G401 (cell line): ENCODE results near the gene EXO5. TPM values are rescaled to one million over a fixed set of nuclear protein-coding genes. Genes with fewer than 3 reads are reported as not detected.
"Not testable (repeated sequence)": the region's sequence is repeated elsewhere in the genome, so short reads cannot be mapped to it uniquely, and the experiment has no call there.

ENCODE experiments used
- DNase-seq: peaks from one replicate; pipeline ENCODE4 v3.0.0-alpha.2; 2015; ENCODE audit warnings: low spot score
- in situ Hi-C: cut with HindIII; loops from 2 replicates; pipeline ENCODE4 v1.10.0; 2016; ENCODE audit warnings: low sequenced_read_pairs, mixed read lengths
- total RNA-seq: library from RNA; depleted of rRNA; stranded (reverse); fragments of >200 nt; shearing (Covaris generic); gene quantifications from 2 replicates; pipeline ENCODE4 v1.2.3, GENCODE V29; 2014; rRNA removed

The EXO5 gene, protein sequence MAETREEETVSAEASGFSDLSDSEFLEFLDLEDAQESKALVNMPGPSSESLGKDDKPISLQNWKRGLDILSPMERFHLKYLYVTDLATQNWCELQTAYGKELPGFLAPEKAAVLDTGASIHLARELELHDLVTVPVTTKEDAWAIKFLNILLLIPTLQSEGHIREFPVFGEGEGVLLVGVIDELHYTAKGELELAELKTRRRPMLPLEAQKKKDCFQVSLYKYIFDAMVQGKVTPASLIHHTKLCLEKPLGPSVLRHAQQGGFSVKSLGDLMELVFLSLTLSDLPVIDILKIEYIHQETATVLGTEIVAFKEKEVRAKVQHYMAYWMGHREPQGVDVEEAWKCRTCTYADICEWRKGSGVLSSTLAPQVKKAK
- 3.5 and 9.9 TPM in 2 replicates for total RNA-seq

DNA sequence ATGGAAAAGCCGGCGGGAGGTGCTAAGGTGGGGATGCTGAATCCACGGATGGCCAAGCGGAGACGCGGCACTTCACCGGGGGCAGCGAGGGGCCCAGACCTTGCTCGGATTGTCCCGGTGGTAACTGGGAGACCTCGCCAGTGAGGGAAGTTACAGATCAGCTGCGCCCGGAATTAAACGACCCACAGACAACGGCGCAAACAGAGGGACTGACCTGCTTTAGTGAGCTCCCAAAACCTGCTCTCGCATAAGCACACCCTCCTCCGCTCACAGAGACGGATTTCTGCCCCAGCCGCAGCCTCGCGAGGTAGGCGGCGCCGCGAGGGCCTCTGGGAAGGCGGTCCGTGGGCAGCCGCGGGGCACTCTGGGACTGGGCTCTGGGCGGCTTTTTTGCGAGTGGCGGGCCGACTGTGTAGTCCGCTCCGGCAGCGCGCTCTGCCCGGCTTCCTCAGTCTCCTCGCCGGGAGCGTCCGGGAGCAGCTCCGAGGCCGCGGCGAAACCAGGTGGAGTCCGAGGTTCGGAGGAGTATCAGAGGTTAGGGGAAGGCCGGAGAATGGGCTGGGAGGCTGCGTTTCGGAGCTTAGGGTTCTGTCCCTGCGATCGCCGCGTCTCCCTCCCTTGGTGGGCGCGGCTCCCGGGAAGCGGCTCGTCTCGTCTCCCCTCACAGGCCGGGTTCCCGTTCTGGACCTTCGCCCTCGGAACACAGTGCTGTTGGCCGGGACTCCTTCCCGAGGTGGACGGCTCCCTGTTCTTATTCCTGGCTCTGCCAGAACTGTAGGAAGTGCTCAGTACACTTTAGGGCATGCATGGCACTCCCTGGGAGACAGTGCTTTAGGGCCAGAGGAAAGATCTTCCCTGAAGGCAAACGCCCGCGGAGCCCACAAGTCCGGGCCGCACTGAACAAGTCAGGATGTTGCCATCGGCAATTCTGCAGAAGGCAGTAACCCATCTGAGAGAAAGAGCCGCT is at the start of gene EXO5:
Gene EXO5 (plus strand): TSS at position 393 of the 967 bp plus-strand sequence. CDS start 5,778 bp downstream, outside the sequence.
- peak; percentile 75 for DNase-seq
- in situ Hi-C loops: no loop called here

DNA sequence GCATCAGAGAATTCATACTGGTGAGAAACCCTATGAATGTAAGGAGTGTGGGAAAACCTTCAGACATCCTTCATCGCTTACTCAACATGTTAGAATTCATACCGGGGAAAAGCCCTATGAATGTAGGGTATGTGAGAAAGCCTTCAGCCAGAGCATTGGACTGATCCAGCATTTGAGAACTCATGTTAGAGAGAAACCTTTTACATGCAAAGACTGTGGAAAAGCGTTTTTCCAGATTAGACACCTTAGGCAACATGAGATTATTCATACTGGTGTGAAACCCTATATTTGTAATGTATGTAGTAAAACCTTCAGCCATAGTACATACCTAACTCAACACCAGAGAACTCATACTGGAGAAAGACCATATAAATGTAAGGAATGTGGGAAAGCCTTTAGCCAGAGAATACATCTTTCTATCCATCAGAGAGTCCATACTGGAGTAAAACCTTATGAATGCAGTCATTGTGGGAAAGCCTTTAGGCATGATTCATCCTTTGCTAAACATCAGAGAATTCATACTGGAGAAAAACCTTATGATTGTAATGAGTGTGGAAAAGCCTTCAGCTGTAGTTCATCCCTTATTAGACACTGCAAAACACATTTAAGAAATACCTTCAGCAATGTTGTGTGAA is 45.5 kb upstream of the EXO5 start:
- DNase-seq: no peak
- in situ Hi-C loops: no loop called here

DNA sequence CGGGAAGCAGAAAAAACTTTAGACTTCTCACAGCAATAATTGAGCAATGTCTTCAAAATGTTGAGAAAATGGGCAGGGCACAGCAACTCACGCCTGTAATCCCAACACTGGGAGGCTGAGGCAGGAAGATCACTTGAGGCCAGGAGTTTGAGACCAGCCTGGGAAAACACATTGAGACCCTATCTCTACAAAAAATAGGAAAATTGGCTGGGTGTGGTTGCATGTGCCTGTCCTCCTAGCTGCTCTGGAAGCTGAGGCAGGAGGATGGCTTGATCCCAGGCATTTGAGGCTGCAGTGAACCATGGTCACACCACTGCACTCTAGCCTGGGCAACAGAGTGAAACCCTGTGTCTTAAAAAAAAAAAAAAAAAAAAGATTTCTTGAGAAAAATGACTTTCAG is 39.2 kb upstream of the EXO5 start:
- in situ Hi-C loops: no loop called here
- no peak for DNase-seq

DNA sequence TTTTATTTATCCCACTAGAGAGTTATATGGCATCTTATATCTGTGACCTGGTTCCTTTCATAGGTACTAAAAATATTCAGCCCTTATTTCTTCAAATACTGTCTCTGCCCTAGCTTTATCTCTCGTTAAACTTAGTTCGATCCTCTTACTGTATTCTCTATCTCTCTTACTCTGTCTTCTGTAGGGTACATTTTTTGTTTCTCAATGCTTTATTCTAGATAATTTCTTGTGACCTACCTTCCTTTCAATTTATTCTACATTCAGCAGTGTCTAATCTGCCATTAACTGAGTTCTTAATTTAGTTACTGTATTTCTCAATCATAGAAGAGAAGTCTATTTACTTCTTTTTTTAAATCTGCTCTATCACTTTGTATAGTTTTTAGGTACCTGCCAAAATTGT is 33.3 kb upstream of the EXO5 start:
- in situ Hi-C loops: no loop called here
- no peak for DNase-seq

DNA sequence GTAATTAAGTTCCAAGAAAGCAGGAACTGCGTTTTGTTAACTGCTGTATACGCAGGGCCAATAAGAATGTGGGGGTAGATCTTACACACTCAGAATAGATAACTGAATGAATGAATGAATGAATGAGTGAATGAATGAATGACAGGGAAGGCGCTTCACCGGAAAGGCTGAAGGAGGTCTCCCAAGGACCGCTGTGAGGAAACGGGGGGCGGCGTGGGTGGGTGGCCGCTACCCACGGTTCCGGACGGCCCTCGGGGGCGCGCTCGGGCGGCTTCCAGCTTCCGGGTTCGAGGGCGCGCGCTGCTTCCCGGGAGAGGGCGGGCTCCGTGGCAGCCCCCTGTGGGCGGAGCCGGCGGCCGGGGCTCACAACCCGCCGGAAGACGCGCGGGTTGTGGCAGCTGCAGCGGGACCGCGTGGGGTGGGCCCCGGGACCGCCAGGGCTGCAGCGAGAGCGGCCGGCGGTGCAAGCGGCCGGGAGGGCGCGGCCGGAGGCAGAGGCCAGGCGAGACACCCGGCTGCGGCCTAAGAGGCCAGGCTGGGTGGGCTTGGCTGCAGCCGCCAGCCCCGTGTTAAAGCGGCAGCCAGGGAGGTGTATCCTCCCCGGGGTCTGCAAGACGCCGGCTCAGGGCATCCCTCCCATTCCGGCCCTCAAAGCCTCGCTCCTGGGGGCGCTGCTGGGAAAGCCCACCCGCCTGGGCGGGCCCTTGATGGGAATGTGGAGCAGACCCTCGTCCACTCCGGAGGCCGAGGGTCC is 31.5 kb upstream of the EXO5 start, which contains the start of gene ZFP69:
Gene ZFP69 (plus strand): TSS at position 367 of the 754 bp plus-strand sequence. CDS start 2,072 bp downstream, outside the sequence.
- in situ Hi-C loops: no loop called here
- DNase-seq: peak; percentile 32

DNA sequence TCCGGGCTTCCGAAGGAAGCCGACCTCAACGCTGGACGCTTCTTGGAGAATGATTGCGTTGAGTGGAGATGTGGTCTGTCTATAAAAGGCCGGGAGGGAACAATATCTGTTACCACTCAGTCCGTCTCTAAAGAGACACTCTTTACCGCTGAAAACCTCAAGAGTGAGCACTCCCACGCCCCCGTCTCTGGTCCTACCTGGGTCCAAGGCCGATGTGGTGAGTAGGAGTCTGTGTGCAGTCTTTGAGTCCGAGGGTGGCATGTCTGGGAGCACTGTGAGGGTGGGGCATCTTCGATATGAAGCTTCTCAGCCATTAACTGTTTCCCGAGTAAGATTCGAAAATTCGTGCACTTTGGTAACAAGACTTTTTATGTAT is 30.9 kb upstream of the EXO5 start:
- DNase-seq: peak; percentile 45
- in situ Hi-C loops: no loop called here

DNA sequence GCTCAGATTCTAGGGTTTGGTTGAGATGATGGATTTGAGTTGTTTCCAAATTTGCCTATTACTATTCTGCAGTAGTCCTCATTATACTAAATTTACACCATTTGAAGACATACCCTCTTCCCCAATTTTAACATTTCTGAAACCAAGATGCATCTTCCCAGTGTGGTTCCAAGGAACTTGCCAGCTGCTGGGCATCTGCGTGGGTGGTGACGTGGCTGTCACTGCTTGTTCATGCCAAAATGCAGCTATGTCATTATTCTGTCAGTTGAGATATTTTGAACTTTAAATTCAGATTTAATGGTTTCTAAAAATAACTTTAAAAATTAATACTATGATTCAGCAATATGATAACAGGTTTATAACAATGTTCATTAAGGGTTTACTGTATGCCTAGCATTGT is 30.3 kb upstream of the EXO5 start:
- DNase-seq: peak; percentile 12
- in situ Hi-C loops: no loop called here

DNA sequence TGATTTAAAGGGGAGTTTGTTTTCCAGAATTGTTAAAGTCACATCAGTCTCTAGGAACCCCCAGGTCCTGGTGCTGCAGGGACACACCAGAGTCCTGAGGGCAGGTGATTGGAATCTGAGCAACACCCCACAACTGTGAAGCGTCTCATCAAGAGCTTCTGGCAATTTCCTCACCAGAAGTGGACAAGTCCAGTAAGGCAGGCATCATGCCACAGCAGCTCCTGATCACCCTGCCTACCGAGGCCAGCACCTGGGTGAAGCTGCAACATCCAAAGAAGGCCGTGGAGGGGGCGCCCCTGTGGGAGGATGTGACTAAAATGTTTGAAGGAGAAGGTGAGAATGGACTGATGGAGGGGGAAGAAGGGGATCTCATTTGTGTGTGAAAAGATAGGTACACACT is 29.4 kb upstream of the EXO5 start:
- in situ Hi-C loops: no loop called here
- no peak for DNase-seq

DNA sequence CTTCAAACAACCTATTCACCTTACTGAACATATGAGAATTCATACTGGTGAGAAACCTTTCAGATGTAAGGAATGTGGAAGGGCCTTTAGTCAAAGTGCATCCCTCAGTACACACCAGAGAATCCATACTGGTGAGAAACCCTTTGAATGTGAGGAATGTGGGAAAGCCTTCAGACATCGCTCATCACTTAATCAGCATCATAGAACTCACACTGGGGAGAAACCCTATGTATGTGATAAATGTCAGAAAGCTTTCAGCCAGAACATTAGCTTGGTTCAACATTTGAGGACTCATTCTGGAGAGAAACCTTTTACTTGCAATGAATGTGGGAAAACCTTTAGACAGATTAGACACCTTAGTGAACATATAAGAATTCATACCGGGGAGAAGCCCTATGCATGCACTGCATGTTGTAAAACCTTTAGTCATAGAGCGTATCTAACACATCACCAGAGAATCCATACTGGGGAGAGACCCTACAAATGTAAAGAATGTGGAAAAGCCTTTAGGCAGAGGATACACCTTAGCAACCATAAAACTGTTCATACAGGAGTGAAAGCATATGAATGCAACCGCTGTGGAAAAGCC is 13.2 kb upstream of the EXO5 start:
- no peak for DNase-seq
- in situ Hi-C loops: no loop called here

DNA sequence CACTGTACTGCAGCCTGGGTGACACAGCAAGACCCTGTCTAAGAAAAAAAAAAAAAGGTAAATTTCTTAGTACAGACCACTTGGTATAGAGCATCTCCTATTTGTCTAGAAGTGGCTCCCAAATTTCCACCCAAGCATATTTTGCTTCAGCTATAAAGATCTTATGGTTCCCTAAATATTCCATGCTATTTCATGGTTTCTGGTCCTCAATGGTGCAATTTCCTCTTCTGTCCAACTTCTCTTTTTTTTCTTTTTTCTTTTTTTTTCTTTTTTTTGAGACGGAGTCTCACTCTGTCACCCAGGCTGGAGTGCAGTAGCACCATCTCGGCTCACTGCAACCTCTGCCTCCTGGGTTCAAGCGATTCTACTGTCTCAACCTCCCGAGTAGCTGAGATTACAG is 5.9 kb upstream of the EXO5 start:
- DNase-seq: not testable (repeated sequence)

DNA sequence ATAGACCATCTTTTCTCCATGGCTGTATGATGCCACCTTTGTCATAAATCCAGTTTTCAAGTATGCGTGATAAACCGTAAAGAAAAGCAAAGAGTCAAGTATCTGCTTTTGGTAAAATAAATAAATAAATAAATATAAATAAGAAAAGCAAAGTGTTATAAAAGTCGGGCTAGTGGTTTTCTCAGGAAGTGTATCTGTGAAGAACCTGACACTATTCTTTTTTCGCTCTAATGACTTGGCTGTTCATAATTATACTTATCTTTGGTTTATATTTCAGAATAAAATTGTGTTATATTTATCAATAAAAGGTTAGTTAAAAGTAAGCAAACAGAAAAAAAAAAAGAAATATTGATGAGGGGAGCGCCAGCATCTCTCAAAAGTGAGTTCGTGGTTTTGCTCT is 594 bp upstream of the EXO5 start:
- in situ Hi-C loops: no loop called here
- no peak for DNase-seq

More for the DNA sequence above, 5.9 kb upstream of the EXO5 start:
- in situ Hi-C loops: not testable (repeated sequence)

DNA sequence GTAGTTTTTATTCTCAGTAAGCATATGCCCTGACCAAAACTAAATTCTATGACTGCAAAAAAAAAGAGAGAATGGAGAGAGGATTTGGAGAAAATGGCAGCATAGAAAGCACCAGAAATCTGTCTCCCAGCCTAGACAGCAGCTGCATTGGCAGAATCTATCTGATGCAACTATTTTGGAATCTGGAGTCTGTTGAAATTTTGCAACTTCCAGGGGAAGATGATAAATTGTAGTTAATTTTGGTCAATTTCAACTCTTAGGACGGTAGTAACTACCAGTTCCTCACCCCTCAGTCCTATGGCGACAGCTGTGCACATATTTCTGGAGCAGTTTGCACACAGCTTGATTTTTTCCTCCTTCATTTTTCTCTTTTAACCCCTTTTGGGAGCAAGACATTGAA is 10.9 kb downstream of the EXO5 start:
- no peak for DNase-seq
- in situ Hi-C loops: no loop called here

DNA sequence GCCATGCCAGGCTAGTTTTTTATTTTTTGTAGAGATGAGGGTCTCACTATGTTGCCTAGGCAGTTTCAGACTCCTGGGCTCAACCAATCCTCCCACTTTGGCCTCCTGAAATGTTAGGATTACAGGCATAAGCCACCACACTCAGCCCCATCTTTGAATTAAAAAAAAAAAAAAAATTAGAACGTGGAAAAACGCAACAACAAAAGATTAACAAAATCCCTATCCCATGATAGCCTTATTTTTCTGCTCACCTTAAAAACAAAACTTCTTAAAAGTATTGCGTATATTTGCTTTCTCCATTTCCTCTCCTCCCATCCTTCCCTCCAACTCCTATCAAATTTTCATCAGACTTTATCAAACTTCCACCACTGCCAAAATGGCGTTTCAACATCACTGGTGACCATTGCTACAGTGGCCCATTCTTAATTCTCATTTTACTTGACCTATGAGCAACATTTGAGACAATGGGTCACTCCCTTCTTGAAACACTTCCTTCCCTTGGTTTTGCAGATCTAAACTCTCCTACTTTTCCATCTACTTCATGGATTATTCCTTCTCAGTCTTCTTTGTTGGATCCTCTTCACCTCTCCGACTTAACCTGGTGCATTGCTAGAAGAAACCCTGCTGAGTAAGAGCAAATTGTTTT is 22.3 kb downstream of the EXO5 start:
- in situ Hi-C loops: loop anchor here (10.0 kb wide), 1 partner anchor 154 kb away; no protein-coding TSS in a partner anchor
- no peak for DNase-seq

DNA sequence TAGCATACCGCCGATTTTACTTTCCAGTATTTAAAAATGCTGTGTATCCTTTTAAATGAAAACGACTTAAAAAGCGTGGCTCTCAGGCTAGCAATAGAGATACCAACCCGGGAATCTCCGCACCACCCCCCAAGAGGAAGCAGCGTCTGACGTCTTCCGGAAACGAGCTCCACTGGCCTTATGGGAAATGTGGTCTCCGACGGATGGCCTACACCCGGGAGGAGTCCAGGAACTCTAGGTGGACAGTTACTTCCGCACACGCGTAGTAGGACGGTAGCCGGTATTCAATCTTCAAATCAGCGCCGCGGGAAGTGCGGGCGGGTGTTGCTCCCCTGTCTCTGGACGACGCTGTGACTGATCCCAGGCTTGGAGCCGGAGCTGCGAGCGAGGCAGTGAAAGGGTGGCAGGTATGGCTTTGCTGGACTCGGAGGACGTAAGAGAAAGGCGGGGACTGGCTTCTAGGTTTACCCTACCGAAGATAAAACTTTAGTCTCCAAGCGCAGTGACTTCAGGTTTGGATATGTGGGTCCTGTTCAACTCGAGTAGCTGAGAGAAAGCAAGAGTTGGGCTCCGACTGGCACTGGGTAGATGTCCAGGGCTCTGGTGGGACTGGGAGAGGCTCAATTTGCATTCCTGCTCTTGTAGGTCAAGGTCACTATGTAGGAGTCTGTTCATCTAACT is 23.0 kb downstream of the EXO5 start, which contains the start of gene ZNF684:
Gene ZNF684 (plus strand): TSS at position 257 of the 681 bp plus-strand sequence. CDS start 1,530 bp downstream, outside the sequence.
- in situ Hi-C loops: loop anchor here (10.0 kb wide), 1 partner anchor 153 kb away; no protein-coding TSS in a partner anchor
- DNase-seq: peak; percentile 98

DNA sequence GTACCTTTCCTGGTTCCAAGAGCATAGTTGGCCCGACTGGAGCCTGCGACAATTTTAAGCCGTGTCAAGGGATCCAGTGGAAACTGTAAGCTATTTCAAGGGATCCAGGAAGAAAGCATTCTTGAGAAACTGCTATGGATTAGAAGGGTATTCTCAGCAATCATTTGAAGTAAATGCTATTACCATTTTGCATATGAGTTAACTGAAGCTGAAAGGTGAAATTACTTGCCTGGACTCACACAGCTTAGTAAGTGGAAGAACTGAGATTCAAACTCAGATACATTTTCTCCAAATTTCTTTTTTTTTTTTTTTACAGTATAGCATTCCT is 23.5 kb downstream of the EXO5 start:
- in situ Hi-C loops: loop anchor here (10.0 kb wide), 1 partner anchor 153 kb away; no protein-coding TSS in a partner anchor
- no peak for DNase-seq

DNA sequence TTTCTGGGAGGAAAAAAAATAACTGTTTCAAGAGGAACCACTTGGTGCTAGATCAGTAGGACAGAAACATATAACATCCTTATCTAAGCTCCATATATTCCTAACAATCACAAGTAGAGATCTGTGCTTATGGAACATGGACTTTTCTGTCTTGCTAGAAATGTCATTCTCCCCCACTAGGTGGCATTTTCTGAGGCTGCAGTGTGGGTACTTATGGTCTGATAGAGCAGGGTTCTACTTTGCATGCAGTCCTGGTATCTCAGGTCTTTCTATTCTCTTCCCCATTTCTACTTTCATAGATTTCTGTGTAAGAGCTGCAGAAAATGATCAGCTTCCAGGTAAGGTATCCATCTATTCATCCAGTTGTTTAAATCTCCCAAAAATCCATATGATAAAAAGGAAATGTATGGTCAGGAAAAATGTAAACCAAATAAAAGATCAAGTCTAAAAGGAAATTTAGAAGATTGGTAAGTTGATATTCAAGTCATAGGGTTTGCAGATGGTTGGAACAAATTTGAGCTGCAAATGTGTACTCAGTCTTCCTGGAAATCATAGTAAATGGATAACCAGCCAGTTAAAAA is 24.4 kb downstream of the EXO5 start:
- peak; percentile 76 for DNase-seq
- in situ Hi-C loops: loop anchor here (10.0 kb wide), 1 partner anchor 152 kb away; no protein-coding TSS in a partner anchor

DNA sequence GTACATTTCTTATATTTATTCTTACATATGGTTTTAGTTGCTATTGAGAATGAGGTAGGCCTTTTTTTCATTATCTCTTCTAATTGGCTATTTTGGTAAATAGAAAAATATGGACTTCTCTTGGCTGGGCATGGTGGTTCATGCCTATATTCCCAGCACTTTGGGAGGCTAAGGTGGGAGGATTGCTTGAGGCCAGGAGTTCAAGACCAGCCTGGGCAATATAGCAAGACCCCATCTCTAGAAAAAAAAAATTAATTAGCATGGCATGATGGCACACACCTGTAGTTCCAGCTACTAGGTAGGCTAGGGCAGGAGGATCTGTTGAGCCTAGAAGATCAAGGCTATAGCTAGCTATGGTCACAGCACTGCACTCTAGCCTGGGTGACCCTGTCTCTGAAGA is 26.0 kb downstream of the EXO5 start:
- no peak for DNase-seq
- in situ Hi-C loops: loop anchor here (10.0 kb wide), 1 partner anchor 150 kb away; no protein-coding TSS in a partner anchor
